ENCODE results near the gene PTGDR. TPM values are rescaled to one million over a fixed set of nuclear protein-coding genes. Genes with fewer than 3 reads are reported as not detected.
A peak's percentile ranks its signal among the peaks of the same experiment; 100 is the strongest.

Gene PTGDR
- total RNA-seq, 2 donors from 2014 or later = 0.28 to 0.89 TPM

GRCh38 chr14:52286661-52287649 lies 19.5 kb downstream of the PTGDR start:
- DNase-seq (ENCODE audit: low spot score) = no peak
- Histone ChIP-seq H3K4me3 (no peak overlapping the region), H3K36me3 (no peaks in the 10 kb centered on the region), H3K4me1 (no peaks in the 10 kb centered on the region), H3K27ac (no peak overlapping the region), H3K9me3 (no peaks in the 10 kb centered on the region), H3K27me3 (no peaks in the 10 kb centered on the region)
- TF ChIP-seq, protein P1, sequence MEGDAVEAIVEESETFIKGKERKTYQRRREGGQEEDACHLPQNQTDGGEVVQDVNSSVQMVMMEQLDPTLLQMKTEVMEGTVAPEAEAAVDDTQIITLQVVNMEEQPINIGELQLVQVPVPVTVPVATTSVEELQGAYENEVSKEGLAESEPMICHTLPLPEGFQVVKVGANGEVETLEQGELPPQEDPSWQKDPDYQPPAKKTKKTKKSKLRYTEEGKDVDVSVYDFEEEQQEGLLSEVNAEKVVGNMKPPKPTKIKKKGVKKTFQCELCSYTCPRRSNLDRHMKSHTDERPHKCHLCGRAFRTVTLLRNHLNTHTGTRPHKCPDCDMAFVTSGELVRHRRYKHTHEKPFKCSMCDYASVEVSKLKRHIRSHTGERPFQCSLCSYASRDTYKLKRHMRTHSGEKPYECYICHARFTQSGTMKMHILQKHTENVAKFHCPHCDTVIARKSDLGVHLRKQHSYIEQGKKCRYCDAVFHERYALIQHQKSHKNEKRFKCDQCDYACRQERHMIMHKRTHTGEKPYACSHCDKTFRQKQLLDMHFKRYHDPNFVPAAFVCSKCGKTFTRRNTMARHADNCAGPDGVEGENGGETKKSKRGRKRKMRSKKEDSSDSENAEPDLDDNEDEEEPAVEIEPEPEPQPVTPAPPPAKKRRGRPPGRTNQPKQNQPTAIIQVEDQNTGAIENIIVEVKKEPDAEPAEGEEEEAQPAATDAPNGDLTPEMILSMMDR (IDR thresholded peaks at IDR 0.05) = no peak

DNA sequence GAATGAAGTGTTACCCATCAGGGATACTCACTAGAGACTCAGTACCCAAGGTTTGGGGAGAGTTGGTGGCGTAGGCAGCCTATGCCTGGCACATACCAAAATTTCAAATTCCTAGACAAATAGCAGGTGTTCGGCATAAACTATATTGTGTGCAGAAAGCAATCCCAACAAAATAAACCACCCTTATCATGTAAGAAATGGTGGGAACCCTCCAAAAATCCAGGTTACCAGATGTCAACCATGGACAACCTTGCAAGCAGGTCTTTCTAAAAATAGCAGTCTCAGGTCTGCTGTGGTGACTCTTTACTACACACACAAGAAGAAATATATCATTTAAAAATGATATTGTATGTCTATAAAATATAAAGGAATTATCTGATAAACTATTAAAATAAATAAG lies 28.9 kb downstream of the PTGDR start:
- no peak overlapping the region for H3K27ac ChIP-seq
- no peaks in the 10 kb centered on the region for H3K36me3 ChIP-seq
- H3K4me1 ChIP-seq = no peaks in the 10 kb centered on the region
- DNase-seq (ENCODE audit: low spot score) = no peak
- H3K9me3 ChIP-seq = no peaks in the 10 kb centered on the region
- H3K27me3 ChIP-seq = no peaks in the 10 kb centered on the region
- H3K4me3 ChIP-seq = no peak overlapping the region
- TF ChIP-seq, protein P1 (IDR thresholded peaks at IDR 0.05) = no peak

DNA sequence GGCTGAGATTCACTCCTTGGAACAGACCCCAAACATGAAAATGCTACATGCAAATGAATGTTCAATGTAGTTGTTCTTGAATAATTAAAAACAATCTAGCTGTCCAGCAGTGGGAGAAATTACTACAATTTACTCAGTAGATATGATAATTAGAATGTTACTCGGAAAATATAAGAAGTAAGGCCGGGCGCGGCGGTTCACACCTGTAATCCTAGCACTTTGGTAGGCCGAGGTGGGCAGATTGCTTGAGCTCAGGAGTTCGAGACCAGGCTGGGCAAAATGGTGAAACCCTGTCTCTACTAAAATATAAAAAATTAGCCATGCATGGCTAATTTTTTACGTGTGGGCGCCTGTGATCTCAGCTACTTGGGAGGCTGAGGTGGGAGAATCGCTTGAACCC lies 31.3 kb downstream of the PTGDR start:
- no peaks in the 10 kb centered on the region for H3K9me3 ChIP-seq
- H3K27ac ChIP-seq = no peak overlapping the region
- TF ChIP-seq, protein P1 (IDR thresholded peaks at IDR 0.05) = no peak
- H3K27me3 ChIP-seq = no peaks in the 10 kb centered on the region
- H3K4me3 ChIP-seq = no peak overlapping the region
- DNase-seq (ENCODE audit: low spot score) = no peak
- H3K36me3 ChIP-seq = no peaks in the 10 kb centered on the region
- no peaks in the 10 kb centered on the region for H3K4me1 ChIP-seq

- TF ChIP-seq, protein P1 (IDR thresholded peaks at IDR 0.05) = peak; percentile 52 to 75
- Histone ChIP-seq H3K4me1 (no peaks in the 10 kb centered on the region), H3K36me3 (no peaks in the 10 kb centered on the region), H3K9me3 (no peaks in the 10 kb centered on the region), H3K27ac (no peak overlapping the region), H3K27me3 (no peaks in the 10 kb centered on the region), H3K4me3 (no peak overlapping the region)
- DNase-seq (ENCODE audit: low spot score) = no peak
These were observed 32.3 kb downstream of the PTGDR start for GRCh38 chr14:52299692-52300278.

GRCh38 chr14:52303236-52303635 lies 35.7 kb downstream of the PTGDR start:
- TF ChIP-seq, protein P1 (IDR thresholded peaks at IDR 0.05) = no peak
- Histone ChIP-seq H3K4me3 (no peak overlapping the region), H3K27me3 (no peaks in the 10 kb centered on the region), H3K9me3 (no peaks in the 10 kb centered on the region), H3K4me1 (no peaks in the 10 kb centered on the region), H3K27ac (no peak overlapping the region), H3K36me3 (no peaks in the 10 kb centered on the region)
- DNase-seq (ENCODE audit: low spot score) = no peak

All from right atrium auricular region (tissue), 2 donors.